Measurements from ENCODE around the gene ERC2. TPM values are rescaled to one million over a fixed set of nuclear protein-coding genes. Genes with fewer than 3 reads are reported as not detected.

The ERC2 gene
- total and polyA plus RNA-seq, 7 donors = 0.52 to 5.7 (median 1.2) TPM; not detected in 2

DNA sequence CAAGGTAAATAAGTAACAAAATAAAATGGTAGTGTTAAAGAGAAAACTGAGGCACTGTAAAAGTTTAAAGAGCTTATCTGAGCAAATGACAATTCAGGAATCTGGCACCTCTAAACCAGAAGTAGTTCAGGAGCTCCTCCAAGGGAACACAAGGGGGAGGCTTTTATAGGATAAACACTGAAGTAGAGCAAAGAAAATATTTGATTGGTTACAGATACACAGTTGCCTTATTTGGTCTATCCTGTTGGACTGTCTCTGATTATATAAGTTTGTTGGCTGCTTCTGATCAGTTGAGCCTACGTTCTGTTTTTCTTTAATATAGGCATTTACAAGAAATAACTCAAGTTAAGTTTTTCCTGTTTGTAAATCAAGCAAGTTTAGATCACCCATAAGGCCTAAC lies 146.9 kb downstream of the ERC2 start:
- TF ChIP-seq POLR2A (IDR thresholded peaks at IDR 0.05) (no peak), EP300 (IDR thresholded peaks at IDR 0.05) (no peak), POLR2AphosphoS5 (IDR thresholded peaks at IDR 0.05) (no peak)
- TF ChIP-seq, protein P1, sequence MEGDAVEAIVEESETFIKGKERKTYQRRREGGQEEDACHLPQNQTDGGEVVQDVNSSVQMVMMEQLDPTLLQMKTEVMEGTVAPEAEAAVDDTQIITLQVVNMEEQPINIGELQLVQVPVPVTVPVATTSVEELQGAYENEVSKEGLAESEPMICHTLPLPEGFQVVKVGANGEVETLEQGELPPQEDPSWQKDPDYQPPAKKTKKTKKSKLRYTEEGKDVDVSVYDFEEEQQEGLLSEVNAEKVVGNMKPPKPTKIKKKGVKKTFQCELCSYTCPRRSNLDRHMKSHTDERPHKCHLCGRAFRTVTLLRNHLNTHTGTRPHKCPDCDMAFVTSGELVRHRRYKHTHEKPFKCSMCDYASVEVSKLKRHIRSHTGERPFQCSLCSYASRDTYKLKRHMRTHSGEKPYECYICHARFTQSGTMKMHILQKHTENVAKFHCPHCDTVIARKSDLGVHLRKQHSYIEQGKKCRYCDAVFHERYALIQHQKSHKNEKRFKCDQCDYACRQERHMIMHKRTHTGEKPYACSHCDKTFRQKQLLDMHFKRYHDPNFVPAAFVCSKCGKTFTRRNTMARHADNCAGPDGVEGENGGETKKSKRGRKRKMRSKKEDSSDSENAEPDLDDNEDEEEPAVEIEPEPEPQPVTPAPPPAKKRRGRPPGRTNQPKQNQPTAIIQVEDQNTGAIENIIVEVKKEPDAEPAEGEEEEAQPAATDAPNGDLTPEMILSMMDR (IDR thresholded peaks at IDR 0.05) = no peak
- Histone ChIP-seq H3K4me1 (peaks cover 0 to 19% (median 7%) of the 10 kb centered on the region in 4 donors), H3K27ac (no peak overlapping the region), H3K36me3 (no peaks in the 10 kb centered on the region), H3K9me3 (no peaks in the 10 kb centered on the region), H3K27me3 (no peaks in the 10 kb centered on the region), H3K4me3 (no peak overlapping the region)
- intact Hi-C loops (cut with DNase I) = no loop called here
- DNase-seq = no peak
- 40 to 45% methylated on average over 1 of the region's 1 CpG for WGBS, 2 donors

DNA sequence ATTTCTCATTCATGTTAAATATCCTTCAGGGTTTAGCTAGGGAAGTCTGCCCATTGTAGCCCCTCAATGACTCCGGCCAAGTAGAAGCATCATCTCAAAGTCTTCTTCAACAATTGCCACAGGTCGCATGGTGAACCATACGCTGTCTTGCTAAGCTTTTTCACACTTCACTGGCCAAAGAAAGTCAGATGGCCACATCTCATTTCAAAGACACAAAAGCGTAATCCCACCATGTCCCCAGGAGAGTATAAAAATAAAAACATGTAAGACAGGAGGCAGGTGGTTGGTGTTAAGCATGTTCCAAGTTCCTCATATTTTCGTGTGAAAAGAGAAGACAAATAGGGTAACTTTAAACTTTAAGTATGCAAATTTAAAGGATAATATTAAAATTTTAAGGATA lies 147.4 kb downstream of the ERC2 start:
- intact Hi-C loops (cut with DNase I) = no loop called here

GRCh38 chr3:56318891-56319290 lies 149.4 kb downstream of the ERC2 start:
- Histone ChIP-seq H3K27ac (no peak overlapping the region), H3K27me3 (no peaks in the 10 kb centered on the region), H3K4me1 (peaks cover 0 to 16% (median 7%) of the 10 kb centered on the region in 4 donors), H3K36me3 (no peaks in the 10 kb centered on the region), H3K4me3 (no peak overlapping the region), H3K9me3 (no peaks in the 10 kb centered on the region)
- 91% methylated on average over 3 of the region's 3 CpGs for WGBS, 2 donors
- no peak for DNase-seq
- TF ChIP-seq POLR2A (IDR thresholded peaks at IDR 0.05) = no peak
- TF ChIP-seq, protein P1 (IDR thresholded peaks at IDR 0.05) = no peak
- TF ChIP-seq POLR2AphosphoS5 (IDR thresholded peaks at IDR 0.05) = no peak
- no peak for TF ChIP-seq EP300 (IDR thresholded peaks at IDR 0.05)
- intact Hi-C loops (cut with DNase I) = no loop called here

More for the DNA sequence above, 147.4 kb downstream of the ERC2 start:
- Histone ChIP-seq H3K4me3 (no peak overlapping the region), H3K27me3 (no peaks in the 10 kb centered on the region), H3K4me1 (peaks cover 0 to 19% (median 7%) of the 10 kb centered on the region in 4 donors), H3K9me3 (no peaks in the 10 kb centered on the region), H3K27ac (no peak overlapping the region), H3K36me3 (no peaks in the 10 kb centered on the region)
- DNase-seq = no peak
- WGBS, 2 donors = 66 to 77% methylated on average over 5 of the region's 5 CpGs
- TF ChIP-seq POLR2A (IDR thresholded peaks at IDR 0.05) (no peak), POLR2AphosphoS5 (IDR thresholded peaks at IDR 0.05) (no peak), EP300 (IDR thresholded peaks at IDR 0.05) (no peak)
- TF ChIP-seq, protein P1 (IDR thresholded peaks at IDR 0.05) = no peak

DNA sequence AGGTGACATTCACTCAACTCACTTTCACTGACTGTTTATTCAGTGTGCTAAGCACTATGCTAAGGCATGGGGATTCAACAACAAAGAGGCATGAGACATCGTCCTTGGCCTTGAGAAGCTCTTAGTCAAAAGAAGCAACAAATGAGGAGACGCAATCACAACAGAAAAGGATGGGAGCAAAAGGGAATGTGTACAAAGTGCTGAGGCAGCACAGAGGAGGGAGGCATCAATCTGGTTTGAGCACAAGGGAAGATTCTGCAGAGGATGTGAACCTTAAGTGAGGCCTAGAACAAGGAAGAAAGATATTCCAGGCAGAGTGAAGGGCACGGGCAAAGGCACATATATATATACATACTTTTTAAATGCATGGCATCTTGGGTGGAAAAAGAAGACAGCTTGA lies 151.3 kb downstream of the ERC2 start:
- Histone ChIP-seq H3K27me3 (no peaks in the 10 kb centered on the region), H3K27ac (no peak overlapping the region), H3K36me3 (no peaks in the 10 kb centered on the region), H3K4me3 (no peak overlapping the region), H3K4me1 (peaks cover 0 to 10% (median 7%) of the 10 kb centered on the region in 4 donors), H3K9me3 (no peaks in the 10 kb centered on the region)
- TF ChIP-seq EP300 (IDR thresholded peaks at IDR 0.05) (no peak), POLR2AphosphoS5 (IDR thresholded peaks at IDR 0.05) (no peak), POLR2A (IDR thresholded peaks at IDR 0.05) (no peak)
- TF ChIP-seq, protein P1 (IDR thresholded peaks at IDR 0.05) = no peak
- 88 to 90% methylated on average over 3 of the region's 3 CpGs for WGBS, 2 donors
- DNase-seq = no peak
- intact Hi-C loops (cut with DNase I) = no loop called here

- Histone ChIP-seq H3K27me3 (no peaks in the 10 kb centered on the region), H3K27ac (no peak overlapping the region), H3K9me3 (no peaks in the 10 kb centered on the region), H3K36me3 (no peaks in the 10 kb centered on the region), H3K4me1 (no peaks in the 10 kb centered on the region), H3K4me3 (no peak overlapping the region)
- intact Hi-C loops (cut with DNase I) = no loop called here
- TF ChIP-seq POLR2AphosphoS5 (IDR thresholded peaks at IDR 0.05) (no peak), POLR2A (IDR thresholded peaks at IDR 0.05) (no peak), EP300 (IDR thresholded peaks at IDR 0.05) (no peak)
- TF ChIP-seq, protein P1 (IDR thresholded peaks at IDR 0.05) = no peak
- 77 to 82% methylated on average over 5 of the region's 5 CpGs for WGBS, 2 donors
- DNase-seq = no peak
Observed at GRCh38 chr3:56314842-56315241, 153.4 kb downstream of the ERC2 start.
